Measurements from ENCODE around the gene TM6SF1.
"Not testable (repeated sequence)": the region's sequence is repeated elsewhere in the genome, so short reads cannot be mapped to it uniquely, and the experiment has no call there.

TM6SF1 gene

GRCh38 chr15:83164771-83165404 lies 57.4 kb downstream of the TM6SF1 start:
- no peaks in the 10 kb centered on the region for H3K36me3 ChIP-seq (ENCODE audit: control insufficient read depth in 2 of 2, insufficient read depth in 2 of 2, low read length in 2 of 2)
- no peak overlapping the region for H3K4me3 ChIP-seq (ENCODE audit: low read length in 2 of 2)
- H3K27ac ChIP-seq (ENCODE audit: low read depth in 2 of 2, low read length in 2 of 2), result no peak overlapping the region
- H3K27me3 ChIP-seq (ENCODE audit: control insufficient read depth in 2 of 2, insufficient read depth in 2 of 2, low read length in 2 of 2), result no peaks in the 10 kb centered on the region
- no peak overlapping the region for H3K9ac ChIP-seq (ENCODE audit: low read depth in 1 of 2, low read length in 2 of 2)
- peaks cover 0 to 2% of the 10 kb centered on the region in 2 donors for H3K9me3 ChIP-seq (ENCODE audit: control insufficient read depth in 2 of 2, low read length in 2 of 2)
- no peaks in the 10 kb centered on the region for H3K4me1 ChIP-seq (ENCODE audit: control insufficient read depth in 2 of 2, insufficient read depth in 2 of 2, low read length in 2 of 2)

DNA sequence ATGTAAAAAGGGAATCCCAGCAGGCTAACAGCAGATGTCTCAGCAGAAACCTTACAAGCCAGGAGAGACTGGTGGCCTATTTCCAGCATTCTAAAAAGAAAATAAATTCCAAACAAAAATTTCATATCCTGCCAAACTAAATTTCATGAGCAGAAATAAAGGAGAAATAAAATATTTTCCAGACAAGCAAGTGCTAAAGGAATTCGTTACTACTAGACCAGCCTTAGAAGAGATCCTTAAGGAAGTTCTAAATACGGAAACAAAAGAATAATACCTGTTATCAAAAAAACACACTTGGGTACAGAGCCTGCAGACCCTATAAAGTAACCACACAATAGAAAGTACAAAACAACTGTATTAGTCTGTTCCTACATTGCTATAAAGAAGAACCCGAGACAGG lies 58.8 kb downstream of the TM6SF1 start:
- Histone ChIP-seq H3K27me3 (ENCODE audit: control insufficient read depth in 2 of 2, insufficient read depth in 2 of 2, low read length in 2 of 2) (no peaks in the 10 kb centered on the region), H3K4me3 (ENCODE audit: low read length in 2 of 2) (no peak overlapping the region), H3K27ac (ENCODE audit: low read depth in 2 of 2, low read length in 2 of 2) (no peak overlapping the region), H3K4me1 (ENCODE audit: control insufficient read depth in 2 of 2, insufficient read depth in 2 of 2, low read length in 2 of 2) (no peaks in the 10 kb centered on the region), H3K9me3 (ENCODE audit: control insufficient read depth in 2 of 2, low read length in 2 of 2) (peaks cover 0 to 2% of the 10 kb centered on the region in 2 donors), H3K36me3 (ENCODE audit: control insufficient read depth in 2 of 2, insufficient read depth in 2 of 2, low read length in 2 of 2) (no peaks in the 10 kb centered on the region), H3K9ac (ENCODE audit: low read depth in 1 of 2, low read length in 2 of 2) (no peak overlapping the region)

- Histone ChIP-seq H3K36me3 (ENCODE audit: control insufficient read depth in 2 of 2, insufficient read depth in 2 of 2, low read length in 2 of 2) (no peaks in the 10 kb centered on the region), H3K9me3 (ENCODE audit: control insufficient read depth in 2 of 2, low read length in 2 of 2) (peaks cover 0 to 2% of the 10 kb centered on the region in 2 donors), H3K9ac (ENCODE audit: low read depth in 1 of 2, low read length in 2 of 2) (no peak overlapping the region), H3K27me3 (ENCODE audit: control insufficient read depth in 2 of 2, insufficient read depth in 2 of 2, low read length in 2 of 2) (no peaks in the 10 kb centered on the region), H3K27ac (ENCODE audit: low read depth in 2 of 2, low read length in 2 of 2) (no peak overlapping the region), H3K4me3 (ENCODE audit: low read length in 2 of 2) (no peak overlapping the region), H3K4me1 (ENCODE audit: control insufficient read depth in 2 of 2, insufficient read depth in 2 of 2, low read length in 2 of 2) (no peaks in the 10 kb centered on the region)
Observed at GRCh38 chr15:83166830-83167229, 59.4 kb downstream of the TM6SF1 start.

- H3K4me1 ChIP-seq (ENCODE audit: control insufficient read depth in 2 of 2, insufficient read depth in 2 of 2, low read length in 2 of 2); H3K9me3 ChIP-seq (ENCODE audit: control insufficient read depth in 2 of 2, low read length in 2 of 2); H3K27me3 ChIP-seq (ENCODE audit: control insufficient read depth in 2 of 2, insufficient read depth in 2 of 2, low read length in 2 of 2); H3K36me3 ChIP-seq (ENCODE audit: control insufficient read depth in 2 of 2, insufficient read depth in 2 of 2, low read length in 2 of 2); H3K4me3 ChIP-seq (ENCODE audit: low read length in 2 of 2); H3K9ac ChIP-seq (ENCODE audit: low read depth in 1 of 2, low read length in 2 of 2); H3K27ac ChIP-seq (ENCODE audit: low read depth in 2 of 2, low read length in 2 of 2): not testable (repeated sequence)
Observed at GRCh38 chr15:83169576-83169975, 62.1 kb downstream of the TM6SF1 start.

DNA sequence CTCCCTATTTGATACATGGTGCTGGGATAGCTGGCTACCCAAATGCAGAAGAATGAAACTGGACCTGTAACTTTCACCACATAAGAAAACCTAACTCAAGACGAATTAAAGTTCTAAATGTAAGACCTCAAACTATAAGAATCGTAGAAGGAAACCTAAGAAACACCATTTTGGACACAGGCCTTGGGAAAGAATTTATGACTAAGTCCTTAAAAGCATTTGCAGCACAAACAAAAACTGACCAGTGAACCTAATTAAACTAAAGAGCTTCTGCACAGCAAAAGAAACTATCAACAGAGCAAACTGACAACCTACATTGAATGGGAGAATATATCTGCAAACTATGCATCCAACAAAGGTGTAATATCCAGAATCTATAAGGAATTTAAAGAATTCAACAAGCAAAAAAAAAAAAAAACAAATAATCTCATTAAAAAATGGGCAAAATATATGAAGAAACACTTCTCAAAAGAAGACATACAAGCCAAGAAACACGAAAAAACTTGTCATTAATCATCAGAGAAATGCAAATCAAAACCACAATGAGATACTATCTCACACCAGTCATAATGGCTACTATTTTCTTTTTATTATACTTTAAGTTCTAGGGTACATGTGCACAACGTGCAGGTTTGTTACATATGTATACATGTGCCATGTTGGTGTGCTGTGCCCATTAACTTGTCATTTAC lies 63.2 kb downstream of the TM6SF1 start:
- no peak overlapping the region for H3K4me3 ChIP-seq (ENCODE audit: low read length in 2 of 2)
- H3K36me3 ChIP-seq (ENCODE audit: control insufficient read depth in 2 of 2, insufficient read depth in 2 of 2, low read length in 2 of 2), result no peaks in the 10 kb centered on the region
- no peak overlapping the region for H3K9ac ChIP-seq (ENCODE audit: low read depth in 1 of 2, low read length in 2 of 2)
- H3K4me1 ChIP-seq (ENCODE audit: control insufficient read depth in 2 of 2, insufficient read depth in 2 of 2, low read length in 2 of 2), result no peaks in the 10 kb centered on the region
- no peaks in the 10 kb centered on the region for H3K27me3 ChIP-seq (ENCODE audit: control insufficient read depth in 2 of 2, insufficient read depth in 2 of 2, low read length in 2 of 2)
- no peak overlapping the region for H3K27ac ChIP-seq (ENCODE audit: low read depth in 2 of 2, low read length in 2 of 2)
- H3K9me3 ChIP-seq (ENCODE audit: control insufficient read depth in 2 of 2, low read length in 2 of 2), result no peaks in the 10 kb centered on the region

DNA sequence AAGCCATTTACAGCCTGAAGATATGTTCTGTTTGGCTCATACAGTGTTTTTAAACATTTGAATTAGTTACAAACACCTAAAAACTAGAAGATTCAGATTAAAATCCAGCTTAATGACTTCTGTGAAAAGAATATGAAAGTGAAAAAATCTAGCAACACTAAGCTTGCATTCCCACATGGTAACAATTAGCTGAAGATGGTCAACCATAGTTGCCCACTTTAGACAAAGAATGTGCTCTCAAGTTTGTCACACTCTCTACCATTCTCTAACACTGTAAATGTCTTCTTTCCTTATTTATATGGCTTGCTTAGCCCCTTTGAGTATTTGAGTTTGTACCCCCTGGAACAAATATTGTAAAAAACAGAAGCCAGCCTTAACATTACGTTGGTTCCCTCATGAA lies 67.4 kb downstream of the TM6SF1 start:
- no peak overlapping the region for H3K27ac ChIP-seq (ENCODE audit: low read depth in 2 of 2, low read length in 2 of 2)
- no peak overlapping the region for H3K4me3 ChIP-seq (ENCODE audit: low read length in 2 of 2)
- no peaks in the 10 kb centered on the region for H3K4me1 ChIP-seq (ENCODE audit: control insufficient read depth in 2 of 2, insufficient read depth in 2 of 2, low read length in 2 of 2)
- no peak overlapping the region for H3K9ac ChIP-seq (ENCODE audit: low read depth in 1 of 2, low read length in 2 of 2)
- H3K9me3 ChIP-seq (ENCODE audit: control insufficient read depth in 2 of 2, low read length in 2 of 2), result no peaks in the 10 kb centered on the region
- H3K27me3 ChIP-seq (ENCODE audit: control insufficient read depth in 2 of 2, insufficient read depth in 2 of 2, low read length in 2 of 2), result no peaks in the 10 kb centered on the region
- no peaks in the 10 kb centered on the region for H3K36me3 ChIP-seq (ENCODE audit: control insufficient read depth in 2 of 2, insufficient read depth in 2 of 2, low read length in 2 of 2)

DNA sequence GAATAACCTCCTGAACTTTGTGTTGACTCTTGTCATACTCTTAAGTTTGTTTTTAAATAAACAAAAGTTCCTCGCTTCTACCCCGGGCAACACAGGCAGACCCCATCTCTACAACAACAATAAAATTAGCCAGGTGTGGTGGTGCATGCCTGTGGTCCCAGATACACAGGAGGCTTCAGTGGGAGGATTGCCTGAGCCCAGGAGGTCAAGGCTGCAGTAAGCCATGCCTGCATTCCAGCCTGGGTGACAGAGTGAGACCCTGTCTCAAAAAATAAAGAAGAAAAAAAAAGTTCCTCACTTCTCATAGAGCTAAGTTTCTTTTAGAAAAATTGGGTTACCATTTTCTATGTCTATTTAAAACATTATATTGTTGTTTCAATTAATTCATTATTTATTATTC lies 70.9 kb downstream of the TM6SF1 start:
- Histone ChIP-seq H3K9me3 (ENCODE audit: control insufficient read depth in 2 of 2, low read length in 2 of 2) (no peaks in the 10 kb centered on the region), H3K27ac (ENCODE audit: low read depth in 2 of 2, low read length in 2 of 2) (no peak overlapping the region), H3K4me1 (ENCODE audit: control insufficient read depth in 2 of 2, insufficient read depth in 2 of 2, low read length in 2 of 2) (no peaks in the 10 kb centered on the region), H3K9ac (ENCODE audit: low read depth in 1 of 2, low read length in 2 of 2) (no peak overlapping the region), H3K36me3 (ENCODE audit: control insufficient read depth in 2 of 2, insufficient read depth in 2 of 2, low read length in 2 of 2) (no peaks in the 10 kb centered on the region), H3K27me3 (ENCODE audit: control insufficient read depth in 2 of 2, insufficient read depth in 2 of 2, low read length in 2 of 2) (no peaks in the 10 kb centered on the region), H3K4me3 (ENCODE audit: low read length in 2 of 2) (no peak overlapping the region)

GRCh38 chr15:83178869-83179325 lies 71.5 kb downstream of the TM6SF1 start:
- Histone ChIP-seq H3K4me1 (ENCODE audit: control insufficient read depth in 2 of 2, insufficient read depth in 2 of 2, low read length in 2 of 2) (no peaks in the 10 kb centered on the region), H3K27me3 (ENCODE audit: control insufficient read depth in 2 of 2, insufficient read depth in 2 of 2, low read length in 2 of 2) (no peaks in the 10 kb centered on the region), H3K4me3 (ENCODE audit: low read length in 2 of 2) (no peak overlapping the region), H3K9ac (ENCODE audit: low read depth in 1 of 2, low read length in 2 of 2) (no peak overlapping the region), H3K36me3 (ENCODE audit: control insufficient read depth in 2 of 2, insufficient read depth in 2 of 2, low read length in 2 of 2) (no peaks in the 10 kb centered on the region), H3K27ac (ENCODE audit: low read depth in 2 of 2, low read length in 2 of 2) (no peak overlapping the region), H3K9me3 (ENCODE audit: control insufficient read depth in 2 of 2, low read length in 2 of 2) (no peaks in the 10 kb centered on the region)

DNA sequence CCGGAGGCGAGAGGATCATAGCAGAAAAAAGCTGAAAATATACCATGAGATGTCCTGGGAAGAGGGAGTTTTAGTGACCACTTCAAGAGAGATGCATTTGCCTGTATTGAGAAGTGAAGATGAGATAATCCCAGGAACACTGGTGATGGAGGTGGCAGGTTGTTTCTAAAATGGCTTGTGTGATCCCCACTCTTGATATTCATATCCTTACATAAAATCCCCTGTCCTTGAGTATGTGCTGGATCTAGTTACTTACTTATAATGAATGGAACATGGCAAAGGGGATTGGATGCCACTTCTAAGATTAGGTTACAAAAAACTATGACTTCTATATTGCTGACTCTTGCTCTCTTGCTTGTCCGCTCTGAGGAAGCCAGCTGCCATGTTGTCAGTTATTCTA lies 78.1 kb downstream of the TM6SF1 start:
- H3K9me3 ChIP-seq (ENCODE audit: control insufficient read depth in 2 of 2, low read length in 2 of 2), result no peaks in the 10 kb centered on the region
- no peaks in the 10 kb centered on the region for H3K27me3 ChIP-seq (ENCODE audit: control insufficient read depth in 2 of 2, insufficient read depth in 2 of 2, low read length in 2 of 2)
- H3K9ac ChIP-seq (ENCODE audit: low read depth in 1 of 2, low read length in 2 of 2), result no peak overlapping the region
- no peak overlapping the region for H3K4me3 ChIP-seq (ENCODE audit: low read length in 2 of 2)
- no peak overlapping the region for H3K27ac ChIP-seq (ENCODE audit: low read depth in 2 of 2, low read length in 2 of 2)
- no peaks in the 10 kb centered on the region for H3K4me1 ChIP-seq (ENCODE audit: control insufficient read depth in 2 of 2, insufficient read depth in 2 of 2, low read length in 2 of 2)
- no peaks in the 10 kb centered on the region for H3K36me3 ChIP-seq (ENCODE audit: control insufficient read depth in 2 of 2, insufficient read depth in 2 of 2, low read length in 2 of 2)

Measured in mucosa of rectum (tissue), 2 donors.